T47D (cell line): ENCODE measurements around the gene PUSL1.

Source experiments
- DNase-seq, 2 experiments: peaks; one replicate each; pipeline versions ENCODE4 v3.0.0 to v3.0.0-alpha.2; 2011 to 2012; ENCODE audit warnings: low read depth in 1 of 2, low spot score in 1 of 2
- JUND ChIP-seq: IDR thresholded peaks from 2 replicates; pipeline ENCODE4 v1.6.1; 2012; ENCODE audit warnings: low read depth
- in situ Hi-C: cut with HindIII; loops from 2 replicates; pipeline ENCODE4 v1.10.0; 2016; ENCODE audit warnings: low sequenced_read_pairs, low pct_unique_long_range_greater_than_20kb

PUSL1 gene

GRCh38 chr1:1283821-1284220 is 24.6 kb upstream of the PUSL1 start:
- in situ Hi-C loops = no loop called here
- no peak for TF ChIP-seq JUND
- no peak for DNase-seq

GRCh38 chr1:1284221-1285101 is 23.9 kb upstream of the PUSL1 start:
- TF ChIP-seq JUND = no peak
- DNase-seq = no peak
- in situ Hi-C loops = no loop called here

DNA sequence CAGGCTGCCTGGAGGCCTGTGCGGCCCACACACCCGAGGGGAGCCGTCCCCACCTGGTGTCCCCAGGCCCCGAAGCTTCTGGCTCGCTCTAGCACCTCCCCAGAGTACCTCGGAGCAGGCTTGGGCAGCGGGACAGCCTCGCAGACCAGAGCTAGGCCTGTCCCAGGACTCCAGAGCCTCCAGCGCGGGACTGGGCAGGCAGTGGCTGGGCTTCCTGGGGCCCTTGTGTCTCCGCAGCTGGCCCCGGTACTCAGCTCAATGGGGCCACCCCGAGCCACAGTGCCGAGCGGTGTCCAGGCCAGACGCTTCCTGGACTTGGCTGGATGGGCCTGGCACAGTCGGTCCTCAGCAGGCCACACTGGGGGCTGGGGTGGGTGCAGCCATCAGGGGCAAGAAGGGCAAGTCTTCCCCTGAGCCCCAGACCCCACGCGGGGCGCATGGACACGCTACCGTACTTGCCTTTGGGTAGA is 23.3 kb upstream of the PUSL1 start:
- TF ChIP-seq JUND = no peak
- no peak for DNase-seq
- in situ Hi-C loops = no loop called here

GRCh38 chr1:1285611-1286311 is 22.6 kb upstream of the PUSL1 start:
- in situ Hi-C loops = no loop called here
- no peak for DNase-seq
- no peak for TF ChIP-seq JUND

- no peak for DNase-seq
- TF ChIP-seq JUND = no peak
- in situ Hi-C loops = no loop called here
Measured at GRCh38 chr1:1286313-1287261, 21.8 kb upstream of the PUSL1 start.

DNA sequence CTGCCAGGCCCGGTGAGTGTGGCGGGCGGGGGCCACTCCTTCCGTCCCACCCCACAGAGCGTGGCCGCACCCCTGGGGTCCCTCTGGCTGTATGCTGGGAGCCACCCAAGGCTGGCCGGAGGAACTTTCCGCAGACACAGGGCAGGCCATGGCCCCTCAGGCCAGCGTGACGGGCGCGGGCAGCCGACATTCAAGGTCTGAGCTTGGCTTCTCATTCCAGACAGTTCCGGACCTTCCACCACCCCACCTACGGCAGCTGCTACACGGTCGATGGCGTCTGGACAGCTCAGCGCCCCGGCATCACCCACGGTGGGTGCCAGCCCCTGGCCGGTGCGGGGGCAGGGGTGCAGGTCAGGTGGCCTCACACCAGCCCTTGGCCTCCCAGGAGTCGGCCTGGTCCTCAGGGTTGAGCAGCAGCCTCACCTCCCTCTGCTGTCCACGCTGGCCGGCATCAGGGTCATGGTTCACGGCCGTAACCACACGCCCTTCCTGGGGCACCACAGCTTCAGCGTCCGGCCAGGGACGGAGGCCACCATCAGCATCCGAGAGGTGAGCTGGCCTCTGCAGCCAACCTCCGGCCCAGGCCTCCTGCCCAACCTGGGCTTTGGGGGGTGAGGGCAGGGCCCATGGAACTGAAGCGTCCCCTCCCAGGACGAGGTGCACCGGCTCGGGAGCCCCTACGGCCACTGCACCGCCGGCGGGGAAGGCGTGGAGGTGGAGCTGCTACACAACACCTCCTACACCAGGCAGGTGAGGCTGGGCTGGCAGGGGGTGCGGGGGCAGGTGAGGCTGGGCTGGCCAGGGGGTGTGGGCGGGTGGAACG is 20.9 kb upstream of the PUSL1 start:
- in situ Hi-C loops = no loop called here
- no peak for TF ChIP-seq JUND
- DNase-seq = no peak

DNA sequence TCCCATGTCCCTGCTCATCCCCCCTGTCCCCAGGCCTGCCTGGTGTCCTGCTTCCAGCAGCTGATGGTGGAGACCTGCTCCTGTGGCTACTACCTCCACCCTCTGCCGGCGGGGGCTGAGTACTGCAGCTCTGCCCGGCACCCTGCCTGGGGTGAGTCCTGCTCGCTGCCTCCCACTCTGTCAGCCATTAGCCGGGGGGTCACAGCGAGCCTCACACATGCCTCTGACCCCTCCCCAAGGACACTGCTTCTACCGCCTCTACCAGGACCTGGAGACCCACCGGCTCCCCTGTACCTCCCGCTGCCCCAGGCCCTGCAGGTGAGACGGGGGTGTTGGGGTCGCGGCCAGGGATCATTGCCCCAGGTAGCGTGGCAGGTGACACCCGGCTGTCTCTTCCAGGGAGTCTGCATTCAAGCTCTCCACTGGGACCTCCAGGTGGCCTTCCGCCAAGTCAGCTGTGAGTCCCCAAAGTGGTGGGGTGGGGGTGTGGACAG is 18.1 kb upstream of the PUSL1 start:
- in situ Hi-C loops = no loop called here
- DNase-seq = peak; percentile 78 to 84
- no peak for TF ChIP-seq JUND

DNA sequence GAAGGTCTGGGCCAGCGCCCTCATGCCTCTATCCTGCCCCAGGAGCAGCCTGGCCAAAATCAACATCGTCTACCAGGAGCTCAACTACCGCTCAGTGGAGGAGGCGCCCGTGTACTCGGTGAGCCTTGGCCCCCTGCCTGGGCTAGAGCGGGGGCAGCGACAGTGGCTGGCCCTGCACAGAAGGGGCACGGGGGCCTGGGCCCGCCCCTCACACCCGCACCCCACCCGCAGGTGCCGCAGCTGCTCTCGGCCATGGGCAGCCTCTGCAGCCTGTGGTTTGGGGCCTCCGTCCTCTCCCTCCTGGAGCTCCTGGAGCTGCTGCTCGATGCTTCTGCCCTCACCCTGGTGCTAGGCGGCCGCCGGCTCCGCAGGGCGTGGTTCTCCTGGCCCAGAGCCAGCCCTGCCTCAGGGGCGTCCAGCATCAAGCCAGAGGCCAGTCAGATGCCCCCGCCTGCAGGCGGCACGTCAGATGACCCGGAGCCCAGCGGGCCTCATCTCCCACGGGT is 17.3 kb upstream of the PUSL1 start:
- in situ Hi-C loops = no loop called here
- TF ChIP-seq JUND = no peak
- no peak for DNase-seq

DNA sequence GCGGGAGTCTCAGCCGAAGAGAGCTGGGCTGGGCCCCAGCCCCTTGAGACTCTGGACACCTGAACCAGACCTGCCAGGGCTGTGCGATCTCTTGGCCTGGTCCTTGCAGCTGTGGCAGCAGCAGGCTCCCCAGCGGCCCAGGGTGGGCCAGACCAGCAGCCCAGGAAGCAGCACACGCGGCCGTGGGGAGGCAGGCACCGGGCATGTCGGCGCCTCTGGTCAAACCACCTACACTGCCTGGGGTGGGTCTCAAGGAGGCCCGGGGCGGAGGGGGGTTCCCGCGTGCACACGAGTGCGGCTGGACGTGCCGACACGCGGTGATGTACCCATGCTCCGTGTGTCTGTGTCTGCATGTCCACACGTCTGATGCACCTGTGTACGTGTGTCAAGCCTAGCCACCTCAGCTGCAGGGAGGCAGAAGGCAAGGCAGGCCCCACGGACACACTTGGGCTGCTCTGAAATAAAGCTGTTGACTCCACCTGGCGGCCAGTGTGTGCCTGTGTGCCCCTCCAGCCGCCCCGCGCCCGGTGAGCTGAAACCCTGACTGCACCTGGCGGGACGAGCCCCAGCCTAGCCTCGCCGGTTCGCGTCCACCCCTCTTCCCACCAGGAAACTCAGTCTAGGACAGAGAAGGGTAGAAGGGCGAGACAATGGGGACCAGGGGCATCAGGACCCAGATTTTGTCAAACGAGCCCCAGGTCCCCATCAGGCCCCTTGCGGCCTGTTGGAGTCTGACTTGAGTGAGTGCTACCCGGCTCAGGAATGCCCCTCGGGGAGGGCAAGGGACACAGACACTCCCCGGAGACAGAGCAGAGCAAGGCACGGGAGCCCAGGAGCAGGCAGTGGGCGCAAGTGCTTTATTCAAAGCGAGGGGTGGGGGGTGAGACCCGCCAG is 16.6 kb upstream of the PUSL1 start:
- in situ Hi-C loops = no loop called here
- no peak for TF ChIP-seq JUND
- peak; percentile 69 to 80 for DNase-seq

DNA sequence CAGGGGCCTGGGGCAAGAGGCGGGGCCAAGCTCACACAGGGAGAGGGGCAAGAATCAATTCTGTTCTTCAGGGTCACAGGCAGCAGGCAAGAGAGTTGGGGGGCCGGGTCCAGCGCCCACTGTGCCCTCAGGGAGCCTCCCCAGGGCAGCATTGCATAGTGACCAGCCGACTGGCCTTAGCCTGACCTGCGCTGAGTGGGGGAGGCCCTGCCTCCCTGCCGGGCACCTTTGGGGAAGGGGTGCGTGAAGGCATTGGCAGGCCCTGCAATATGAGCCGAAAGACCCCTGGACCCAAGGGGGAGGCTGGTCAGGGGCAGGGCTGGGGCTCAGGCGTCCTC is 16.0 kb upstream of the PUSL1 start:
- in situ Hi-C loops = no loop called here
- TF ChIP-seq JUND = no peak
- DNase-seq = no peak
